H1 (cell line): Measurements from ENCODE around the gene ITPK1. TPM values are rescaled to one million over a fixed set of nuclear protein-coding genes. Genes with fewer than 3 reads are reported as not detected.

Experiments
- CTCF ChIA-PET: fragments of 300-600 bp; sonication (Branson Sonifier 250); formaldehyde crosslinking; loops from one replicate; lab custom pipeline; 2021; ENCODE audit not compliant: partially characterized antibody; lab: Charles Lee
- POLR2A ChIA-PET: fragments of 300-600 bp; sonication (Branson Sonifier 250); formaldehyde crosslinking; loops from one replicate; lab custom pipeline; 2021; ENCODE audit warnings: inconsistent platforms; ENCODE audit not compliant: partially characterized antibody; lab: Charles Lee
- DNase-seq, 2 experiments: peaks; one replicate each; pipeline versions ENCODE4 v3.0.0 to v3.0.0-alpha.2; 2010 to 2022; ENCODE audit warnings: low spot score in 2 of 2, low read depth in 1 of 2, mixed read lengths in 1 of 2
- FAIRE-seq: peaks from 2 replicates; lab custom pipeline; 2011; peaks lifted over from hg19 to GRCh38; lab: Jason Lieb, UNC
- H2AFZ ChIP-seq: 2 replicates; pipeline ENCODE4 v1.8.1; 2012; ENCODE audit warnings: low read length, inconsistent platforms
- H2AK5ac ChIP-seq: 2 replicates; pipeline ENCODE4 v1.6.1; 2013; ENCODE audit warnings: low read depth, low read length
- H2BK120ac ChIP-seq: replicated peaks from 2 replicates; pipeline ENCODE3; 2013; ENCODE audit warnings: low read depth, low read length, inconsistent platforms
- H2BK12ac ChIP-seq: 2 replicates; pipeline ENCODE4 v1.6.1; 2013; ENCODE audit warnings: low read depth, low read length
- H2BK15ac ChIP-seq: 2 replicates; pipeline ENCODE4 v1.6.1; 2013; ENCODE audit warnings: low read length
- H2BK20ac ChIP-seq: 2 replicates; pipeline ENCODE4 v1.6.1; 2013; ENCODE audit warnings: low read length
- H2BK5ac ChIP-seq: 2 replicates; pipeline ENCODE4 v1.6.1; 2013; ENCODE audit warnings: low read depth, low read length
- H3K14ac ChIP-seq: 2 replicates; pipeline ENCODE4 v1.6.1; 2013; ENCODE audit warnings: inconsistent platforms; ENCODE audit not compliant: insufficient read length
- H3K18ac ChIP-seq: 2 replicates; pipeline ENCODE4 v1.6.1; 2013; ENCODE audit warnings: low read length; ENCODE audit errors: extremely low read depth
- H3K23ac ChIP-seq: 2 replicates; pipeline ENCODE4 v1.6.1; 2013; ENCODE audit warnings: inconsistent platforms; ENCODE audit not compliant: insufficient read length
- H3K23me2 ChIP-seq: 2 replicates; pipeline ENCODE4 v1.6.1; 2013; ENCODE audit warnings: low read depth, low read length
- H3K27ac ChIP-seq: 2 replicates; pipeline ENCODE4 v1.6.1; 2011; ENCODE audit warnings: low read depth, low read length, inconsistent platforms
- H3K27me3 ChIP-seq, 4 experiments: replicated peaks in 1 of 4; 1 replicate in 1 of 4; 2 replicates in 3 of 4; pipeline versions ENCODE4 v1.6.1 to v1.8.1; 2011 to 2013; ENCODE audit warnings: low read length in 3 of 4, mild to moderate bottlenecking in 3 of 4, inconsistent platforms in 2 of 4, mixed read lengths in 2 of 4, moderate library complexity in 1 of 4; ENCODE audit not compliant: control insufficient read depth in 3 of 4, insufficient read depth in 3 of 4; ENCODE audit errors: extremely low read depth in 1 of 4
- H3K36me3 ChIP-seq, 4 experiments: 2 replicates each; pipeline versions ENCODE4 v1.6.1 to v1.8.1; 2011 to 2013; ENCODE audit warnings: mild to moderate bottlenecking in 4 of 4, low read length in 3 of 4, moderate library complexity in 2 of 4, control low read depth in 1 of 4, inconsistent platforms in 1 of 4; ENCODE audit not compliant: insufficient read depth in 4 of 4, control insufficient read depth in 2 of 4
- H3K4ac ChIP-seq: replicated peaks from 2 replicates; pipeline ENCODE3; 2013; ENCODE audit warnings: low read length, low read depth, mixed read lengths, inconsistent platforms; ENCODE audit not compliant: insufficient read length
- H3K4me1 ChIP-seq, 4 experiments: replicated peaks in 1 of 4; 1 replicate in 1 of 4; 2 replicates in 3 of 4; pipeline versions ENCODE4 v1.6.1 to v1.8.1; 2011 to 2013; ENCODE audit warnings: low read length in 3 of 4, inconsistent platforms in 2 of 4, mixed read lengths in 1 of 4; ENCODE audit not compliant: insufficient read depth in 4 of 4, control insufficient read depth in 3 of 4
- H3K4me2 ChIP-seq, 2 experiments: 2 replicates each; pipeline versions ENCODE4 v1.6.1 to v1.8.1; 2011 to 2013; ENCODE audit warnings: low read depth in 2 of 2, low read length in 2 of 2, control low read depth in 1 of 2, inconsistent platforms in 1 of 2, mild to moderate bottlenecking in 1 of 2; ENCODE audit not compliant: insufficient read depth in 1 of 2
- H3K4me3 ChIP-seq, 4 experiments: fragments of 200-600, 300-600 bp in 1 of 4; sonication (generic), shearing (Covaris generic), sonication (Bioruptor Twin) in 1 of 4; 2 replicates each; pipeline versions ENCODE4 v1.5.1 to v1.8.1; 2011 to 2016; ENCODE audit warnings: low read length in 4 of 4, low read depth in 3 of 4, control low read depth in 2 of 4, inconsistent platforms in 2 of 4, mild to moderate bottlenecking in 2 of 4, mixed read lengths in 1 of 4, moderate library complexity in 1 of 4; ENCODE audit not compliant: insufficient read depth in 2 of 4; ENCODE audit errors: extremely low read depth in 1 of 4
- H3K56ac ChIP-seq: replicated peaks from 2 replicates; pipeline ENCODE3; 2013; ENCODE audit warnings: low read depth, mild to moderate bottlenecking, mixed read lengths, low read length, inconsistent platforms; ENCODE audit not compliant: insufficient read length
- H3K79me1 ChIP-seq: 2 replicates; pipeline ENCODE4 v1.6.1; 2013; ENCODE audit warnings: low read depth, low read length, control low read depth
- H3K79me2 ChIP-seq, 2 experiments: 2 replicates each; pipeline versions ENCODE4 v1.6.1 to v1.8.1; 2012 to 2013; ENCODE audit warnings: low read length in 2 of 2, mild to moderate bottlenecking in 2 of 2, inconsistent platforms in 1 of 2; ENCODE audit not compliant: insufficient read depth in 2 of 2, control insufficient read depth in 1 of 2
- H3K9ac ChIP-seq, 4 experiments: replicated peaks in 1 of 4; 1 replicate in 1 of 4; 2 replicates in 3 of 4; pipeline versions ENCODE4 v1.6.1 to v1.8.1; 2011 to 2013; ENCODE audit warnings: low read depth in 3 of 4, low read length in 3 of 4, control low read depth in 2 of 4, mild to moderate bottlenecking in 2 of 4, moderate library complexity in 2 of 4, inconsistent platforms in 1 of 4; ENCODE audit errors: extremely low read depth in 1 of 4
- H3K9me3 ChIP-seq, 2 experiments: 2 replicates each; pipeline versions ENCODE4 v1.6.1 to v1.8.1; 2012 to 2013; ENCODE audit warnings: mild to moderate bottlenecking in 2 of 2, moderate library complexity in 2 of 2, control low read depth in 1 of 2, inconsistent platforms in 1 of 2, low read depth in 1 of 2, low read length in 1 of 2, mixed read lengths in 1 of 2; ENCODE audit not compliant: insufficient read depth in 2 of 2
- H4K20me1 ChIP-seq, 2 experiments: replicated peaks in 1 of 2; 2 replicates each; pipeline versions ENCODE3 to v1.8.1; 2011 to 2013; ENCODE audit warnings: inconsistent platforms in 2 of 2, low read length in 2 of 2, mild to moderate bottlenecking in 1 of 2; ENCODE audit not compliant: insufficient read depth in 2 of 2, control insufficient read depth in 1 of 2
- H4K5ac ChIP-seq: 2 replicates; pipeline ENCODE4 v1.6.1; 2013; ENCODE audit warnings: low read length, low read depth, mixed read lengths, inconsistent platforms; ENCODE audit not compliant: insufficient read length
- H4K8ac ChIP-seq: 2 replicates; pipeline ENCODE4 v1.8.0; 2013; ENCODE audit warnings: mild to moderate bottlenecking, moderate library complexity, low read length, inconsistent platforms; ENCODE audit not compliant: insufficient read depth; ENCODE audit errors: extremely low read depth
- H4K91ac ChIP-seq: replicated peaks from 2 replicates; pipeline ENCODE3; 2013; ENCODE audit warnings: low read length, mixed read lengths, inconsistent platforms; ENCODE audit not compliant: insufficient read length
- CHD2 ChIP-seq: IDR thresholded peaks from 2 replicates; pipeline ENCODE4 v1.6.1; 2012; ENCODE audit warnings: low read length, improper control_type of control experiment
- CREB1 ChIP-seq: IDR thresholded peaks from 2 replicates; pipeline ENCODE4 v1.6.1; 2012; ENCODE audit warnings: inconsistent platforms
- CTBP2 ChIP-seq: IDR thresholded peaks from 2 replicates; pipeline ENCODE4 v1.7.0; 2011; ENCODE audit warnings: borderline replicate concordance, mild to moderate bottlenecking, moderate library complexity, mixed read lengths, low read length; ENCODE audit not compliant: insufficient read depth, insufficient read length
- NRF1 ChIP-seq: IDR thresholded peaks from 2 replicates; pipeline ENCODE4 v1.6.1; 2011; ENCODE audit warnings: mild to moderate bottlenecking, low read depth, low read length, improper control_type of control experiment
- POU5F1 ChIP-seq: IDR thresholded peaks from 2 replicates; pipeline ENCODE4 v1.6.1; 2011; ENCODE audit warnings: low read depth, mild to moderate bottlenecking, low read length, moderate library complexity
- RAD21 ChIP-seq, 2 experiments: IDR thresholded peaks in 1 of 2; conservative IDR thresholded peaks in 1 of 2; 2 replicates each; pipeline ENCODE4 v1.6.1; 2011; ENCODE audit warnings: low read depth in 2 of 2, low read length in 2 of 2, improper control_type of control experiment in 1 of 2, inconsistent platforms in 1 of 2, mild to moderate bottlenecking in 1 of 2, moderate library complexity in 1 of 2
- RBBP5 ChIP-seq: IDR thresholded peaks from 2 replicates; pipeline ENCODE4 v1.7.1; 2012; ENCODE audit warnings: low read depth, mild to moderate bottlenecking, inconsistent platforms, low read length, moderate library complexity, borderline replicate concordance
- SP2 ChIP-seq: IDR thresholded peaks from 2 replicates; pipeline ENCODE4 v1.6.1; 2012; ENCODE audit warnings: mild to moderate bottlenecking, low read length, inconsistent platforms
- SUZ12 ChIP-seq: fragments of 200-600 bp; sonication (generic); IDR thresholded peaks from 2 replicates; pipeline ENCODE4 v1.6.1; 2012; ENCODE audit warnings: mild to moderate bottlenecking, inconsistent platforms, low read length, moderate library complexity, mixed read lengths
- TBP ChIP-seq: IDR thresholded peaks from 2 replicates; pipeline ENCODE4 v1.6.1; 2011; ENCODE audit warnings: low read depth, low read length, improper control_type of control experiment
- WGBS, 2 experiments: shearing (Covaris generic) in 1 of 2; methylation state at CpG; one replicate each; pipeline versions ENCODE4 v1.1.6 to v1.1.7; 2013 to 2015; ENCODE audit warnings: low lambda C conversion rate in 2 of 2, mixed read lengths in 2 of 2, inconsistent platforms in 1 of 2, low coverage in 1 of 2, missing lambda C conversion rate in 1 of 2; ENCODE audit not compliant: insufficient replicate concordance in 2 of 2, insufficient coverage in 1 of 2, insufficient read length in 1 of 2; ENCODE audit errors: extremely low coverage in 1 of 2, missing lambda C conversion rate in 1 of 2; 5-methylcytosine and 5-hydroxymethylcytosine counted together
- polyA plus RNA-seq, 7 experiments: library from polyadenylated mRNA; depleted of rRNA in 3 of 7; stranded (reverse) in 5 of 7; unstranded in 2 of 7; fragments of >200 nt in 5 of 7; fragments of 200-250 nt in 2 of 7; gene quantifications; 1 replicate in 5 of 7; 2 replicates in 1 of 7; 4 replicates in 1 of 7; pipeline versions ENCODE4 v1.2.1 to v1.2.3, GENCODE V29; 2011 to 2013; ENCODE audit warnings: missing spikeins in 2 of 7, mixed read lengths in 2 of 7
- total RNA-seq: library from RNA; stranded (reverse); fragmentation: NEBNext Ultra II Directional; extraction: Animal tissue kit (Norgen Biotek cat#: 25700); gene quantifications from 2 replicates; pipeline ENCODE4 v1.2.1, GENCODE V29; 2021
- TF ChIP-seq, protein P1 (sequence below): IDR thresholded peaks from 2 replicates; pipeline ENCODE4 v1.6.1; 2012; ENCODE audit warnings: inconsistent platforms
- TF ChIP-seq, protein P2 (sequence below): IDR thresholded peaks from 2 replicates; pipeline ENCODE4 v1.6.1; 2012; ENCODE audit warnings: low read length, inconsistent platforms

ITPK1 gene
- total and polyA plus RNA-seq, 2 of the 8 experiments (the other 6 are each of a cell fraction or from before 2014, with no cell fraction given), result 108 to 143 TPM

DNA sequence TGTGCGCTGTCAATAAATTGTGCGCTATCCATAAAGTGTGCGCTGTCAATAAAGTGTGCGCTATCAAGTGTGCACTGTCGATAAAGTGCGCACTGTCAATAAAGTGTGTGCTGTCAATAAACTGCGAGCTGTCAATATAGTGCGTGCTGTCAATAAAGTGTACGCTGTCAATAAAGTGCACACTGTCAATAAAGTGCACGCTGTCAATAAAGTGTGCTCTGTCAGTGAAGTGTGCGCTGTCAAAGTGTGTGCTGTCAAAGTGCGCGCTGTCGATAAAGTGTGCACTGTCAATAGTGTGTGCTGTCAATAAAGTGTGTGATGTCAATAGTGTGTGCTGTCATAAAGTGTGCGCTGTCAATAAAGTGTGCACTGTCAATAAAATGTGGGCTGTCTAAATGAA lies 195.7 kb downstream of the ITPK1 start:
- Histone ChIP-seq H2AK5ac (no peak overlapping the region), H3K9ac (no peak overlapping the region), H3K27ac (no peak overlapping the region), H2BK120ac (no peak overlapping the region), H3K18ac (no peak overlapping the region), H3K4me3 (no peak overlapping the region), H3K4ac (no peak overlapping the region), H3K4me1 (peaks cover 0 to 13% (median 4%) of the 10 kb centered on the region in 4 experiments; a peak in 4 of 7 replicates), H2BK5ac (no peak overlapping the region), H3K9me3 (no peaks in the 10 kb centered on the region), H3K56ac (no peak overlapping the region), H4K91ac (no peak overlapping the region), H2BK12ac (no peak overlapping the region), H3K27me3 (peaks cover 0 to 11% (median 2%) of the 10 kb centered on the region in 4 experiments; a peak in 3 of 7 replicates), H2BK15ac (no peak overlapping the region), H3K4me2 (no peak overlapping the region), H3K23ac (no peak overlapping the region), H3K36me3 (no peaks in the 10 kb centered on the region), H3K79me1 (no peaks in the 10 kb centered on the region), H3K14ac (no peak overlapping the region), H2AFZ (no peak overlapping the region), H3K79me2 (no peaks in the 10 kb centered on the region), H2BK20ac (no peak overlapping the region), H3K23me2 (peaks cover 13% of the 10 kb centered on the region; the same call in 1 of the 2 replicates), H4K8ac (no peak overlapping the region), H4K5ac (no peak overlapping the region), H4K20me1 (peaks cover 0 to 3% of the 10 kb centered on the region in 2 experiments)
- WGBS, 2 experiments, result 93% methylated on average over 15 of the region's 15 CpGs; no CpG with 5 or more reads in 1 of the 2 experiments
- no peak for TF ChIP-seq CTBP2
- no peak for TF ChIP-seq SUZ12
- TF ChIP-seq, protein P1, sequence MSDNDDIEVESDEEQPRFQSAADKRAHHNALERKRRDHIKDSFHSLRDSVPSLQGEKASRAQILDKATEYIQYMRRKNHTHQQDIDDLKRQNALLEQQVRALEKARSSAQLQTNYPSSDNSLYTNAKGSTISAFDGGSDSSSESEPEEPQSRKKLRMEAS, result no peak
- no peak for TF ChIP-seq RAD21 (IDR thresholded peaks at IDR 0.05 in 1 of 2, conservative IDR thresholded peaks at IDR 0.05 in 1 of 2; ENCODE audit: low read depth in 2 of 2, low read length in 2 of 2)
- no peak for TF ChIP-seq RBBP5
- TF ChIP-seq NRF1, result no peak
- TF ChIP-seq CREB1, result no peak
- TF ChIP-seq SP2, result no peak
- no peak for TF ChIP-seq POU5F1
- TF ChIP-seq CHD2, result no peak
- TF ChIP-seq, protein P2, sequence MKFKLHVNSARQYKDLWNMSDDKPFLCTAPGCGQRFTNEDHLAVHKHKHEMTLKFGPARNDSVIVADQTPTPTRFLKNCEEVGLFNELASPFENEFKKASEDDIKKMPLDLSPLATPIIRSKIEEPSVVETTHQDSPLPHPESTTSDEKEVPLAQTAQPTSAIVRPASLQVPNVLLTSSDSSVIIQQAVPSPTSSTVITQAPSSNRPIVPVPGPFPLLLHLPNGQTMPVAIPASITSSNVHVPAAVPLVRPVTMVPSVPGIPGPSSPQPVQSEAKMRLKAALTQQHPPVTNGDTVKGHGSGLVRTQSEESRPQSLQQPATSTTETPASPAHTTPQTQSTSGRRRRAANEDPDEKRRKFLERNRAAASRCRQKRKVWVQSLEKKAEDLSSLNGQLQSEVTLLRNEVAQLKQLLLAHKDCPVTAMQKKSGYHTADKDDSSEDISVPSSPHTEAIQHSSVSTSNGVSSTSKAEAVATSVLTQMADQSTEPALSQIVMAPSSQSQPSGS, result no peak
- no peak for TF ChIP-seq TBP
- no peak for FAIRE-seq
- DNase-seq, result no peak
- POLR2A ChIA-PET, result no interaction called here
- CTCF ChIA-PET, result interaction anchor here (0.7 to 0.8 kb wide), 2 partner anchors 40 to 259 kb away, joined by 3 to 4 read pairs; no protein-coding TSS in a partner anchor
